Trophoblast cell (in vitro differentiated cells and primary cell): ENCODE measurements around the gene OGT.

ENCODE experiments used
- DNase-seq, 2 donors: peaks; one replicate each; pipeline ENCODE4 v3.0.0-alpha.2; 2016
- H2AFZ ChIP-seq: 2 replicates; pipeline ENCODE4 v1.6.1; 2013; ENCODE audit warnings: low read length, moderate library complexity, mild to moderate bottlenecking; ENCODE audit not compliant: insufficient read depth, poor library complexity
- H2AK5ac ChIP-seq: 2 replicates; pipeline ENCODE4 v1.6.1; 2013; ENCODE audit warnings: mild to moderate bottlenecking, low read length
- H2BK120ac ChIP-seq: 2 replicates; pipeline ENCODE4 v1.6.1; 2013; ENCODE audit warnings: low read length, mild to moderate bottlenecking, moderate library complexity; ENCODE audit not compliant: insufficient read depth, poor library complexity
- H2BK12ac ChIP-seq: 2 replicates; pipeline ENCODE4 v1.6.1; 2013; ENCODE audit warnings: mild to moderate bottlenecking, low read length, moderate library complexity
- H2BK5ac ChIP-seq: 2 replicates; pipeline ENCODE4 v1.6.1; 2013; ENCODE audit warnings: low read length, low read depth, moderate library complexity, mild to moderate bottlenecking; ENCODE audit not compliant: poor library complexity
- H3K14ac ChIP-seq: 2 replicates; pipeline ENCODE4 v1.6.1; 2013; ENCODE audit warnings: mild to moderate bottlenecking, low read length
- H3K18ac ChIP-seq: 2 replicates; pipeline ENCODE4 v1.6.1; 2013; ENCODE audit warnings: mild to moderate bottlenecking, low read length
- H3K23ac ChIP-seq: 2 replicates; pipeline ENCODE4 v1.6.1; 2013; ENCODE audit warnings: low read length
- H3K27ac ChIP-seq: 2 replicates; pipeline ENCODE4 v1.5.1; 2013; ENCODE audit warnings: low read depth, mild to moderate bottlenecking, inconsistent platforms, low read length, moderate library complexity
- H3K27me3 ChIP-seq: 2 replicates; pipeline ENCODE4 v1.6.1; 2013; ENCODE audit warnings: inconsistent platforms, mild to moderate bottlenecking, low read length, moderate library complexity; ENCODE audit not compliant: insufficient read depth
- H3K36me3 ChIP-seq, 2 experiments: 1 replicate in 1 of 2; 2 replicates in 1 of 2; pipeline ENCODE4 v1.6.1; 2013; ENCODE audit warnings: low read length in 2 of 2, mild to moderate bottlenecking in 2 of 2, moderate library complexity in 1 of 2; ENCODE audit not compliant: insufficient read depth in 2 of 2, control insufficient read depth in 1 of 2
- H3K4ac ChIP-seq: 2 replicates; pipeline ENCODE4 v1.6.1; 2013; ENCODE audit warnings: low read depth, mild to moderate bottlenecking, low read length, moderate library complexity
- H3K4me1 ChIP-seq, 2 experiments: 1 replicate in 1 of 2; 2 replicates in 1 of 2; pipeline ENCODE4 v1.6.1; 2013; ENCODE audit warnings: low read length in 2 of 2, mild to moderate bottlenecking in 2 of 2, moderate library complexity in 1 of 2; ENCODE audit not compliant: insufficient read depth in 2 of 2, control insufficient read depth in 1 of 2
- H3K4me2 ChIP-seq: 2 replicates; pipeline ENCODE4 v1.6.1; 2013; ENCODE audit warnings: inconsistent platforms, mild to moderate bottlenecking, low read length, moderate library complexity
- H3K4me3 ChIP-seq: 2 replicates; pipeline ENCODE4 v1.5.1; 2013; ENCODE audit warnings: mild to moderate bottlenecking, low read depth, low read length, inconsistent platforms
- H3K79me1 ChIP-seq: one replicate; pipeline ENCODE4 v1.6.1; 2013; ENCODE audit warnings: low read length
- H3K79me2 ChIP-seq: 2 replicates; pipeline ENCODE4 v1.6.1; 2013; ENCODE audit warnings: low read length, mild to moderate bottlenecking; ENCODE audit not compliant: control insufficient read depth, insufficient read depth, poor library complexity
- H3K9ac ChIP-seq: 2 replicates; pipeline ENCODE4 v1.6.1; 2013; ENCODE audit warnings: mild to moderate bottlenecking, low read length
- H3K9me3 ChIP-seq: 2 replicates; pipeline ENCODE4 v1.6.1; 2013; ENCODE audit warnings: low read depth, mild to moderate bottlenecking, control low read depth, inconsistent platforms, low read length; ENCODE audit not compliant: insufficient read depth
- H4K12ac ChIP-seq: 2 replicates; pipeline ENCODE4 v1.6.1; 2013; ENCODE audit warnings: low read depth, mild to moderate bottlenecking, low read length, moderate library complexity
- H4K8ac ChIP-seq: 2 replicates; pipeline ENCODE4 v1.6.1; 2013; ENCODE audit warnings: low read depth, mild to moderate bottlenecking, low read length, moderate library complexity
- H4K91ac ChIP-seq: one replicate; pipeline ENCODE4 v1.6.1; 2013; ENCODE audit warnings: low read depth, mild to moderate bottlenecking, low read length, moderate library complexity
- WGBS: extraction: QIAGEN DNeasy Blood & Tissue Kit; methylation state at CpG from one replicate; pipeline ENCODE4 v1.1.7; 2013; ENCODE audit warnings: missing lambda C conversion rate; ENCODE audit not compliant: insufficient read length, insufficient coverage; ENCODE audit errors: extremely low coverage; 5-methylcytosine and 5-hydroxymethylcytosine counted together

OGT gene

DNA sequence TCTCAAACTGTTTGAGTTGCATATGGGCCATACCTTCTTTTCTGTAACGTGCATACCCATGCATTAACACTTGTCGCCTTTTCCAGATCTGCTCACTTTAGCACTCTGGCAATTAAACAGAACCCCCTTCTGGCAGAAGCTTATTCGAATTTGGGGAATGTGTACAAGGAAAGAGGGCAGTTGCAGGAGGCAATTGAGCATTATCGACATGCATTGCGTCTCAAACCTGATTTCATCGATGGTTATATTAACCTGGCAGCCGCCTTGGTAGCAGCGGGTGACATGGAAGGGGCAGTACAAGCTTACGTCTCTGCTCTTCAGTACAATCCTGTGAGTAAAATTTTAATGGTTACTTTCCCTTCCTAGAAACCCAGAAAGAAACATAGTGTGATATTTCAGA, 4.8 kb downstream of the OGT start:
- Histone ChIP-seq H2AFZ (no peak overlapping the region), H3K27me3 (no peaks in the 10 kb centered on the region), H3K23ac (no peak overlapping the region), H2BK12ac (no peak overlapping the region), H3K9ac (no peak overlapping the region), H4K8ac (no peak overlapping the region), H3K79me1 (peaks cover 11% of the 10 kb centered on the region), H3K4me1 (no peaks in the 10 kb centered on the region), H3K79me2 (peaks cover 21% of the 10 kb centered on the region), H2AK5ac (no peak overlapping the region), H3K27ac (no peak overlapping the region), H3K18ac (no peak overlapping the region), H4K91ac (no peak overlapping the region), H3K4me3 (no peak overlapping the region), H3K14ac (no peak overlapping the region), H3K36me3 (peaks cover 3 to 5% of the 10 kb centered on the region in 2 experiments), H3K9me3 (no peaks in the 10 kb centered on the region), H2BK5ac (no peak overlapping the region), H3K4me2 (no peak overlapping the region), H4K12ac (no peak overlapping the region), H2BK120ac (no peak overlapping the region), H3K4ac (peak overlapping the region; percentile 86)
- no CpG with 5 or more reads among the region's 9 CpGs for WGBS
- no peak for DNase-seq

GRCh38 chrX:71540801-71541200, 7.9 kb downstream of the OGT start:
- H3K4ac ChIP-seq, result no peak overlapping the region
- no peak overlapping the region for H2AK5ac ChIP-seq
- no peak overlapping the region for H4K8ac ChIP-seq
- peaks cover 7% of the 10 kb centered on the region for H3K79me2 ChIP-seq
- no peak overlapping the region for H3K4me3 ChIP-seq
- peaks cover 9 to 10% of the 10 kb centered on the region in 2 experiments for H3K36me3 ChIP-seq
- no peak overlapping the region for H3K4me2 ChIP-seq
- no peak overlapping the region for H3K14ac ChIP-seq
- no peak overlapping the region for H4K12ac ChIP-seq
- no peak for DNase-seq
- no peak overlapping the region for H3K9ac ChIP-seq
- no peak overlapping the region for H2BK12ac ChIP-seq
- WGBS, result no CpG with 5 or more reads among the region's 3 CpGs
- no peaks in the 10 kb centered on the region for H3K9me3 ChIP-seq
- no peak overlapping the region for H2BK5ac ChIP-seq
- H3K27ac ChIP-seq, result no peak overlapping the region
- H2AFZ ChIP-seq, result no peak overlapping the region
- H2BK120ac ChIP-seq, result no peak overlapping the region
- no peak overlapping the region for H3K23ac ChIP-seq
- no peaks in the 10 kb centered on the region for H3K4me1 ChIP-seq
- no peaks in the 10 kb centered on the region for H3K27me3 ChIP-seq
- H3K18ac ChIP-seq, result no peak overlapping the region
- no peak overlapping the region for H4K91ac ChIP-seq
- no peaks in the 10 kb centered on the region for H3K79me1 ChIP-seq

- H3K23ac ChIP-seq, result no peak overlapping the region
- H3K14ac ChIP-seq, result no peak overlapping the region
- no peak overlapping the region for H3K4me2 ChIP-seq
- no peaks in the 10 kb centered on the region for H3K79me1 ChIP-seq
- WGBS, result no CpG with 5 or more reads among the region's 8 CpGs
- H2AFZ ChIP-seq, result no peak overlapping the region
- no peak overlapping the region for H3K4ac ChIP-seq
- H2BK12ac ChIP-seq, result no peak overlapping the region
- H3K27ac ChIP-seq, result no peak overlapping the region
- H4K8ac ChIP-seq, result no peak overlapping the region
- H3K9me3 ChIP-seq, result no peaks in the 10 kb centered on the region
- H3K4me1 ChIP-seq, result no peaks in the 10 kb centered on the region
- H4K91ac ChIP-seq, result no peak overlapping the region
- no peak overlapping the region for H3K18ac ChIP-seq
- H2BK5ac ChIP-seq, result no peak overlapping the region
- no peaks in the 10 kb centered on the region for H3K27me3 ChIP-seq
- H3K79me2 ChIP-seq, result peaks cover 5% of the 10 kb centered on the region
- H4K12ac ChIP-seq, result no peak overlapping the region
- H3K36me3 ChIP-seq, result peaks cover 9 to 13% of the 10 kb centered on the region in 2 experiments
- H2BK120ac ChIP-seq, result no peak overlapping the region
- H3K9ac ChIP-seq, result no peak overlapping the region
- no peak overlapping the region for H3K4me3 ChIP-seq
- no peak for DNase-seq
- H2AK5ac ChIP-seq, result no peak overlapping the region
Observed at GRCh38 chrX:71541210-71542022, 8.5 kb downstream of the OGT start.

DNA sequence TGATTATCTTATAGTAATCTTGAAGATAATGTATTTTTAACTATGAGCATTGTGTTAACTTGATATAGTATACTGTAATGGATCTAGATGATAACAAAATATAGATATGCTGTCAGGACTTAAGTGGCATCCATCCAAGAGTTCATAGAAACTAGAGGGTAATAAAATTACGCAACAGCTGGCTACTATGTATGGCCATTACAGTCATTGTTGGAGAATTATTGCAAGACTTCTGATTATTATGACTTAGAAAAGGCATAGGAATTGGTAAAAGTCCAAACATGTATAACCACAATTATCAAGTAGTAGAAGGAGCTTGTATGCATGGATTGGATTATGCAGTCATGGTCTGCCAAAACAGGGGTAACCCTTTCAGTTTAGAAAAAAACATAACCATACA, 9.5 kb downstream of the OGT start:
- Histone ChIP-seq H2BK120ac (no peak overlapping the region), H3K4me2 (no peak overlapping the region), H3K27ac (no peak overlapping the region), H2BK12ac (no peak overlapping the region), H3K9me3 (no peaks in the 10 kb centered on the region), H4K8ac (no peak overlapping the region), H3K27me3 (no peaks in the 10 kb centered on the region), H3K14ac (no peak overlapping the region), H4K91ac (no peak overlapping the region), H3K36me3 (peaks cover 15 to 20% of the 10 kb centered on the region in 2 experiments), H2AFZ (no peak overlapping the region), H3K18ac (no peak overlapping the region), H3K4me1 (no peaks in the 10 kb centered on the region), H4K12ac (no peak overlapping the region), H3K9ac (no peak overlapping the region), H3K79me1 (no peaks in the 10 kb centered on the region), H3K4ac (no peak overlapping the region), H3K4me3 (no peak overlapping the region), H3K23ac (no peak overlapping the region), H2BK5ac (no peak overlapping the region), H3K79me2 (peaks cover 5% of the 10 kb centered on the region), H2AK5ac (no peak overlapping the region)
- WGBS, result no CpG with 5 or more reads among the region's 1 CpG
- no peak for DNase-seq
